SKM-1 treated with dmso at 0.1 percent for 144 hours (cell line): ENCODE data around the gene PLEKHA4.
A peak's percentile ranks its signal among the peaks of the same experiment; 100 is the strongest.
"Not testable (repeated sequence)": the region's sequence is repeated elsewhere in the genome, so short reads cannot be mapped to it uniquely, and the experiment has no call there.

Source experiments
- DNase-seq: peaks from one replicate; lab custom pipeline; 2025; ENCODE audit not compliant: unreplicated experiment; lab: John Stamatoyannopoulos, UW

PLEKHA4 gene

GRCh38 chr19:48866692-48867091 lies 1.7 kb downstream of the PLEKHA4 start:
- DNase-seq: no peak

- DNase-seq: no peak
Measured at GRCh38 chr19:48862827-48863226, 5.6 kb downstream of the PLEKHA4 start.

GRCh38 chr19:48861313-48861712 lies 7.1 kb downstream of the PLEKHA4 start:
- DNase-seq: no peak

- no peak for DNase-seq
Measured at GRCh38 chr19:48859711-48860572, 8.5 kb downstream of the PLEKHA4 start.

GRCh38 chr19:48858984-48859710 lies 9.3 kb downstream of the PLEKHA4 start:
- DNase-seq: no peak

- DNase-seq: no peak
Measured at GRCh38 chr19:48856921-48857320, 11.5 kb downstream of the PLEKHA4 start.

GRCh38 chr19:48854103-48854502 lies 14.3 kb downstream of the PLEKHA4 start:
- no peak for DNase-seq

- DNase-seq: no peak
Measured at GRCh38 chr19:48853483-48853882, 14.9 kb downstream of the PLEKHA4 start.

GRCh38 chr19:48852292-48852691 lies 16.1 kb downstream of the PLEKHA4 start:
- no peak for DNase-seq

- not testable (repeated sequence) for DNase-seq
Measured at GRCh38 chr19:48846659-48847058, 21.8 kb downstream of the PLEKHA4 start.

- no peak for DNase-seq
Measured at GRCh38 chr19:48845384-48845783, 23.0 kb downstream of the PLEKHA4 start.

- no peak for DNase-seq
Measured at GRCh38 chr19:48844472-48844871, 23.9 kb downstream of the PLEKHA4 start.

GRCh38 chr19:48842789-48843162 lies 25.6 kb downstream of the PLEKHA4 start:
- DNase-seq: peak; percentile 17

- DNase-seq: no peak
Measured at GRCh38 chr19:48841571-48841970, 26.8 kb downstream of the PLEKHA4 start.

GRCh38 chr19:48841047-48841446 lies 27.4 kb downstream of the PLEKHA4 start:
- DNase-seq: no peak

- DNase-seq: no peak
Measured at GRCh38 chr19:48837687-48838086, 30.7 kb downstream of the PLEKHA4 start.

- DNase-seq: no peak
Measured at GRCh38 chr19:48837051-48837524, 31.3 kb downstream of the PLEKHA4 start.

GRCh38 chr19:48836089-48837017 lies 32.1 kb downstream of the PLEKHA4 start, which contains the start of gene HSD17B14:
Gene HSD17B14, minus strand, starts transcription at chr19:48836491. Its CDS starts 80 bp downstream, at chr19:48836411.
- DNase-seq: no peak

GRCh38 chr19:48835734-48836088 lies 32.7 kb downstream of the PLEKHA4 start:
- peak; percentile 51 for DNase-seq

- DNase-seq: no peak
Measured at GRCh38 chr19:48833977-48834376, 34.4 kb downstream of the PLEKHA4 start.

- DNase-seq: no peak
Measured at GRCh38 chr19:48833049-48833448, 35.4 kb downstream of the PLEKHA4 start.
